Endodermal cell (in vitro differentiated cells): Measurements from ENCODE around the gene SERINC1. TPM values are rescaled to one million over a fixed set of nuclear protein-coding genes. Genes with fewer than 3 reads are reported as not detected.

ENCODE experiments used
- DNase-seq: peaks from one replicate; pipeline ENCODE4 v3.0.0-alpha.2; 2017
- H3K27ac ChIP-seq: 2 replicates; pipeline ENCODE4 v1.5.1; 2013; ENCODE audit warnings: mild to moderate bottlenecking, low read depth, low read length, moderate library complexity
- H3K27me3 ChIP-seq: 2 replicates; pipeline ENCODE4 v1.6.1; 2013; ENCODE audit warnings: mild to moderate bottlenecking, low read length, moderate library complexity; ENCODE audit not compliant: insufficient read depth, control insufficient read depth, poor library complexity, severe bottlenecking
- H3K36me3 ChIP-seq: 2 replicates; pipeline ENCODE4 v1.7.0; 2013; ENCODE audit warnings: mild to moderate bottlenecking, low read length, moderate library complexity; ENCODE audit not compliant: control insufficient read depth, insufficient read depth
- H3K4me1 ChIP-seq: one replicate; pipeline ENCODE4 v1.7.0; 2013; ENCODE audit warnings: low read length; ENCODE audit not compliant: control insufficient read depth, insufficient read depth
- H3K4me3 ChIP-seq: 2 replicates; pipeline ENCODE4 v1.5.1; 2013; ENCODE audit warnings: mild to moderate bottlenecking, low read length, moderate library complexity
- H3K9ac ChIP-seq: 2 replicates; pipeline ENCODE4 v1.6.1; 2013; ENCODE audit warnings: mild to moderate bottlenecking, low read length, moderate library complexity; ENCODE audit not compliant: poor library complexity, severe bottlenecking; ENCODE audit errors: extremely low read depth
- H3K9me3 ChIP-seq: 2 replicates; pipeline ENCODE4 v1.6.1; 2013; ENCODE audit warnings: mild to moderate bottlenecking, low read length, moderate library complexity; ENCODE audit not compliant: control insufficient read depth
- H3K27ac Mint-ChIP-seq: 2 replicates; pipeline ENCODE4 v1.8.0; 2020; ENCODE audit warnings: mixed read lengths
- H3K27me3 Mint-ChIP-seq: 2 replicates; pipeline ENCODE4 v1.8.0; 2021; ENCODE audit warnings: mild to moderate bottlenecking, mixed read lengths; ENCODE audit not compliant: insufficient read depth
- H3K36me3 Mint-ChIP-seq: 2 replicates; pipeline ENCODE4 v1.8.0; 2020; ENCODE audit warnings: low read depth, mixed read lengths
- H3K4me1 Mint-ChIP-seq: 2 replicates; pipeline ENCODE4 v1.8.0; 2020; ENCODE audit warnings: mixed read lengths
- H3K4me3 Mint-ChIP-seq: 2 replicates; pipeline ENCODE4 v1.8.0; 2020; ENCODE audit warnings: mild to moderate bottlenecking, moderate library complexity, mixed read lengths
- H3K9me3 Mint-ChIP-seq: 2 replicates; pipeline ENCODE4 v1.8.0; 2020; ENCODE audit warnings: mild to moderate bottlenecking, mixed read lengths
- CTCF ChIP-seq: fragments of 200-600 bp; sonication (generic); conservative IDR thresholded peaks from 2 replicates; pipeline ENCODE4 v1.5.0; 2021; ENCODE audit warnings: antibody characterized with exemption, mild to moderate bottlenecking
- WGBS, 2 experiments: methylation state at CpG; one replicate each; pipeline versions ENCODE4 v1.1.5 to v1.1.7; 2013; ENCODE audit warnings: missing lambda C conversion rate in 2 of 2, mixed read lengths in 1 of 2; ENCODE audit not compliant: insufficient coverage in 1 of 2, insufficient read length in 1 of 2; 5-methylcytosine and 5-hydroxymethylcytosine counted together
- total RNA-seq, 2 donors: library from RNA; stranded (reverse); fragmentation: NEBNext Ultra II Directional in 1 of 2; extraction: Animal tissue kit (Norgen Biotek cat#: 25700) in 1 of 2; gene quantifications; 2 replicates in 1 of 2; 3 replicates in 1 of 2; pipeline ENCODE4 v1.2.1, GENCODE V29; 2021

SERINC1 gene
- total RNA-seq, 2 donors from 2014 or later, result 77.4 to 79.1 TPM

- peak within 1 kb of the TSS; percentile 95 for H3K27ac Mint-ChIP-seq
- H3K36me3 Mint-ChIP-seq, result no peaks in the 10 kb centered on the region
- no peaks in the 10 kb centered on the region for H3K9me3 Mint-ChIP-seq
- H3K36me3 ChIP-seq, result no peaks in the 10 kb centered on the region
- peak within 1 kb of the TSS; percentile 82 for H3K4me3 Mint-ChIP-seq
- peak within 1 kb of the TSS; percentile 89 for H3K9ac ChIP-seq
- peak; percentile 99 for DNase-seq
- 0 to 1% methylated on average over 27 to 82 of the region's 82 CpGs for WGBS, 2 experiments
- peak within 1 kb of the TSS; percentile 85 for H3K27ac ChIP-seq
- H3K4me1 ChIP-seq, result no peaks in the 10 kb centered on the region
- H3K9me3 ChIP-seq, result no peaks in the 10 kb centered on the region
- peaks cover 38% of the 10 kb centered on the region for H3K27me3 Mint-ChIP-seq
- peak within 1 kb of the TSS; percentile 91 for H3K4me3 ChIP-seq
- peak; percentile 53 for TF ChIP-seq CTCF
- H3K4me1 Mint-ChIP-seq, result peaks cover 14% of the 10 kb centered on the region
- peaks cover 38% of the 10 kb centered on the region for H3K27me3 ChIP-seq
These were observed 72.1 kb downstream of the SERINC1 start, which contains the start of gene HSF2 for GRCh38 chr6:122399348-122400120. Gene HSF2, plus strand, starts transcription at chr6:122399652. Its CDS starts 86 bp downstream, at chr6:122399738.

DNA sequence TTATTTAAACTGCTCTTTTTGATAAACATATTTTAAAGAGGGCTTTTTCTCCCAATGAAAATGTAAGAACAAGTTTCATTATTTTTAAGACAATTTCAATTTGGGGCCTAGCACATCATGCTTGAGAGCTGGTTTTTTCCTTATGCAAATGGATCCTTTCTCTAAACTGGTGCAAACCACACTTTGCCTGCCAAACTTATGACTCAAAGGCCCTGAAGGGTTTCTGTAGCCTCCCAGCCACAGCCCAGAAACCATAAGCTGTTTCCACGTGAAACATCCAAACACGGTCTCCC is 72.6 kb downstream of the SERINC1 start:
- H3K9me3 Mint-ChIP-seq, result no peaks in the 10 kb centered on the region
- no peak for DNase-seq
- 0 to 3% methylated on average over 2 of the region's 2 CpGs for WGBS, 2 experiments
- no peak overlapping the region for H3K27ac Mint-ChIP-seq
- peaks cover 43% of the 10 kb centered on the region for H3K27me3 Mint-ChIP-seq
- H3K36me3 ChIP-seq, result no peaks in the 10 kb centered on the region
- no peak overlapping the region for H3K27ac ChIP-seq
- peak overlapping the region; percentile 69 for H3K4me3 ChIP-seq
- peaks cover 43% of the 10 kb centered on the region for H3K27me3 ChIP-seq
- no peaks in the 10 kb centered on the region for H3K36me3 Mint-ChIP-seq
- peak overlapping the region; percentile 82 for H3K4me3 Mint-ChIP-seq
- H3K4me1 Mint-ChIP-seq, result peaks cover 14% of the 10 kb centered on the region
- H3K4me1 ChIP-seq, result no peaks in the 10 kb centered on the region
- no peaks in the 10 kb centered on the region for H3K9me3 ChIP-seq
- H3K9ac ChIP-seq, result no peak overlapping the region
- no peak for TF ChIP-seq CTCF

DNA sequence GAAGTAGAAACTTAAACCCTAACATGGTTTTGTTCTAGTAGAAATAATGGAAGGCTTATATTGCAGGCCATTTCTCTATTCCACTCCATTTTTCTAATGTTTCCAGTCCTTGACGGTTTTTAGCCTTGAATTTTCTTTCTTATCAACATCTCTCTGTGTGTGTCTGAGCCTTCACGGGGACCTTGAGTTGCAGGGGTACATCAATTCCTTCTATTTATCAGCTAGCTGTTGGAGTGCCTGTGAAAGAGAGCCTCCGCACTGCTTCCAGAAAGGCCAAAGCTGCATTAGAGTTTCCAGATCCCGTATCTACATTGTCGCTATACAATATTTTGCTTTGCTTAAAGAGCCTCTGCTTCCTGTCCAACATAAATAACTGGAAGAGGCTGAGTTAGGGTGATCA is 77.6 kb downstream of the SERINC1 start:
- 83 to 90% methylated on average over 5 of the region's 5 CpGs for WGBS, 2 experiments
- Histone ChIP-seq H3K27ac (no peak overlapping the region), H3K9me3 (no peaks in the 10 kb centered on the region), H3K27me3 (peaks cover 93% of the 10 kb centered on the region), H3K4me3 (no peak overlapping the region), H3K9ac (no peak overlapping the region), H3K4me1 (no peaks in the 10 kb centered on the region), H3K36me3 (no peaks in the 10 kb centered on the region)
- no peak for DNase-seq
- Mint-ChIP-seq H3K4me3 (no peak overlapping the region), H3K9me3 (no peaks in the 10 kb centered on the region), H3K27me3 (peaks cover 85% of the 10 kb centered on the region), H3K27ac (no peak overlapping the region), H3K4me1 (no peaks in the 10 kb centered on the region), H3K36me3 (no peaks in the 10 kb centered on the region)
- no peak for TF ChIP-seq CTCF
